OCI-LY1 (cell line): Measurements from ENCODE around the gene PTPRM.

Experiments used
- H2AFZ ChIP-seq: fragments of 200-600 bp; sonication (generic), shearing (Covaris generic); 2 replicates; pipeline ENCODE4 v1.6.0; 2014; ENCODE audit warnings: antibody characterized with exemption, mild to moderate bottlenecking, low read length
- H3F3A ChIP-seq: fragments of 200-600 bp; sonication (generic), shearing (Covaris generic); 2 replicates; pipeline ENCODE4 v1.6.0; 2014; ENCODE audit warnings: mild to moderate bottlenecking, antibody characterized with exemption, low read length, moderate library complexity; ENCODE audit not compliant: insufficient read depth
- H3K27ac ChIP-seq: fragments of 200-600 bp; sonication (generic); 2 replicates; pipeline ENCODE4 v1.5.1; 2014; ENCODE audit warnings: low read length, mixed run types, mild to moderate bottlenecking, low read depth; ENCODE audit not compliant: poor library complexity, severe bottlenecking
- H3K27me3 ChIP-seq: fragments of 200-600 bp; sonication (generic); 2 replicates; pipeline ENCODE4 v1.6.0; 2014; ENCODE audit warnings: antibody characterized with exemption, mild to moderate bottlenecking, low read length, moderate library complexity; ENCODE audit not compliant: insufficient read depth
- H3K36me3 ChIP-seq: fragments of 200-600 bp; sonication (generic); 2 replicates; pipeline ENCODE4 v1.6.1; 2014; ENCODE audit warnings: mild to moderate bottlenecking, antibody characterized with exemption, low read length, moderate library complexity, mixed read lengths; ENCODE audit not compliant: insufficient read depth
- H3K4me1 ChIP-seq: fragments of 200-600 bp; sonication (generic); 2 replicates; pipeline ENCODE4 v1.5.1; 2014; ENCODE audit warnings: mild to moderate bottlenecking, low read length, moderate library complexity; ENCODE audit not compliant: insufficient read depth, severe bottlenecking
- H3K4me2 ChIP-seq: fragments of 200-600 bp; sonication (generic), shearing (Covaris generic); 2 replicates; pipeline ENCODE4 v1.6.1; 2014; ENCODE audit warnings: low read length
- H3K4me3 ChIP-seq: fragments of 200-600 bp; sonication (generic); 2 replicates; pipeline ENCODE4 v1.5.1; 2014; ENCODE audit warnings: low read length, low read depth, mild to moderate bottlenecking, mixed read lengths; ENCODE audit not compliant: poor library complexity, severe bottlenecking
- H3K79me2 ChIP-seq: fragments of 200-600 bp; shearing (Covaris generic); 2 replicates; pipeline ENCODE4 v1.6.1; 2016; ENCODE audit warnings: mixed run types, low read length, mixed read lengths; ENCODE audit not compliant: insufficient read depth
- H3K9ac ChIP-seq: fragments of 200-600 bp; sonication (generic), shearing (Covaris generic); 2 replicates; pipeline ENCODE4 v1.6.1; 2014; ENCODE audit warnings: mild to moderate bottlenecking, low read length, mixed read lengths
- H3K9me2 ChIP-seq: fragments of 200-600 bp; sonication (generic), shearing (Covaris generic); 2 replicates; pipeline ENCODE4 v1.6.1; 2014; ENCODE audit warnings: low read depth, mild to moderate bottlenecking, low read length, mixed read lengths
- H3K9me3 ChIP-seq: fragments of 200-600 bp; shearing (Covaris generic); 2 replicates; pipeline ENCODE4 v1.6.1; 2014; ENCODE audit warnings: low read length, mixed read lengths
- H4K20me1 ChIP-seq: fragments of 200-600 bp; sonication (generic), shearing (Covaris generic); 2 replicates; pipeline ENCODE4 v1.6.0; 2016; ENCODE audit warnings: mild to moderate bottlenecking, low read length; ENCODE audit not compliant: insufficient read depth
- CTCF ChIP-seq: fragments of 200-600 bp; sonication (generic), shearing (Covaris generic); IDR thresholded peaks from 2 replicates; pipeline ENCODE4 v1.5.1; 2017; ENCODE audit warnings: mild to moderate bottlenecking, antibody characterized with exemption, low read length, moderate library complexity, mixed read lengths
- EZH2 ChIP-seq: fragments of 200-600 bp; sonication (generic), shearing (Covaris generic); IDR thresholded peaks from 2 replicates; pipeline ENCODE4 v1.8.0; 2017; ENCODE audit warnings: borderline replicate concordance, mixed run types, mild to moderate bottlenecking, antibody characterized with exemption, low read length, moderate library complexity, mixed read lengths

PTPRM gene

GRCh38 chr18:7603259-7604000, 36.3 kb downstream of the PTPRM start:
- Histone ChIP-seq H2AFZ (no peak overlapping the region), H3K36me3 (no peaks in the 10 kb centered on the region), H3K9me3 (no peaks in the 10 kb centered on the region), H3K79me2 (no peaks in the 10 kb centered on the region), H4K20me1 (no peaks in the 10 kb centered on the region), H3K4me2 (no peak overlapping the region), H3K9ac (no peak overlapping the region), H3K27me3 (no peaks in the 10 kb centered on the region), H3F3A (no peaks in the 10 kb centered on the region), H3K4me3 (no peak overlapping the region), H3K9me2 (no peaks in the 10 kb centered on the region), H3K27ac (no peak overlapping the region), H3K4me1 (no peaks in the 10 kb centered on the region)
- TF ChIP-seq CTCF (no peak), EZH2 (no peak)

DNA sequence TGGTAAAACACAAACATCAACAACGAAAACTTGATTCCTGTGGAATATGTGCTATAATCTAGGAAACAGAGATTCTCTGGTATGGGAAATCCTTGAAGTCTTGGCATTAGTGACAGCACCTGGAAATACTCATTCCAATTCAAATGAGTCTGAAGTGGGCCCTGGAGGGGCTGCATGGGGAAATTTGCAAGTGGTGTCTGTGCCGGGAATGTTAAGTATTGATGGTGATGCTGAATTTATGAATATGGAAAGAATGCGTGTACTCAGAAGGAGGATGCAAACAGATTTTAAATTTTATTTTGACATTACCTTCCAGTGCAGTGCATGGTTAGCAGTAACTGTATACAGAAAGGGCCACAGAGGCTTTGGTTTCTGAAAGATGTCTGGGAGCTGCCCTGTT, 37.2 kb downstream of the PTPRM start:
- no peak overlapping the region for H2AFZ ChIP-seq
- no peaks in the 10 kb centered on the region for H4K20me1 ChIP-seq
- no peak overlapping the region for H3K4me3 ChIP-seq
- H3K9me3 ChIP-seq = no peaks in the 10 kb centered on the region
- H3K36me3 ChIP-seq = no peaks in the 10 kb centered on the region
- no peak overlapping the region for H3K9ac ChIP-seq
- no peaks in the 10 kb centered on the region for H3F3A ChIP-seq
- H3K27ac ChIP-seq = no peak overlapping the region
- no peaks in the 10 kb centered on the region for H3K9me2 ChIP-seq
- TF ChIP-seq EZH2 (no peak), CTCF (no peak)
- H3K79me2 ChIP-seq = no peaks in the 10 kb centered on the region
- no peaks in the 10 kb centered on the region for H3K27me3 ChIP-seq
- H3K4me2 ChIP-seq = no peak overlapping the region
- H3K4me1 ChIP-seq = no peaks in the 10 kb centered on the region

GRCh38 chr18:7605705-7606104, 38.6 kb downstream of the PTPRM start:
- Histone ChIP-seq H2AFZ (no peak overlapping the region), H3K4me2 (no peak overlapping the region), H3K27me3 (no peaks in the 10 kb centered on the region)

More at GRCh38 chr18:7605705-7606104, 38.6 kb downstream of the PTPRM start:
- Histone ChIP-seq H4K20me1 (no peaks in the 10 kb centered on the region), H3K9me2 (no peaks in the 10 kb centered on the region), H3K9me3 (no peaks in the 10 kb centered on the region), H3K9ac (no peak overlapping the region), H3K79me2 (no peaks in the 10 kb centered on the region), H3F3A (no peaks in the 10 kb centered on the region), H3K27ac (no peak overlapping the region), H3K36me3 (no peaks in the 10 kb centered on the region), H3K4me3 (no peak overlapping the region), H3K4me1 (no peaks in the 10 kb centered on the region)
- TF ChIP-seq EZH2 (no peak), CTCF (no peak)
